Sciatic nerve (tissue), 2 donors: ENCODE results near the gene GCLC. TPM values are rescaled to one million over a fixed set of nuclear protein-coding genes. Genes with fewer than 3 reads are reported as not detected.

Source experiments
- ATAC-seq: fragments of 200-7000 bp; cut with Tn5 transposase; one replicate; pipeline ENCODE4 v1.9.1; 2020; ENCODE audit warnings: mild to moderate bottlenecking, moderate library complexity
- DNase-seq: peaks from one replicate; pipeline ENCODE4 v3.0.0-alpha.2; 2020; ENCODE audit warnings: low spot score
- intact Hi-C: fragments of 100-400 bp; cut with DNase I; formaldehyde crosslinking; loops from one replicate; pipeline ENCODE4 v1.14.2; 2022
- total RNA-seq: library from RNA; stranded (reverse); fragmentation: NEBNext Ultra II Directional; extraction: Animal tissue kit (Norgen Biotek cat#: 25700); gene quantifications from one replicate; pipeline ENCODE4 v1.2.1, GENCODE V29; 2021
- donor health status: DM: no; HTN: no; CAD: no.
- donor health status: DM: no; HTN: no; CAD: no.

The GCLC gene
- total RNA-seq, 1 donor from 2014 or later: 34.9 TPM

- intact Hi-C loops: no loop called here
- no peak for ATAC-seq
Observed at GRCh38 chr6:53469163-53469562, 75.7 kb downstream of the GCLC start.

GRCh38 chr6:53466257-53466656 is 78.6 kb downstream of the GCLC start:
- no peak for DNase-seq
- intact Hi-C loops: no loop called here
- ATAC-seq: no peak

More at GRCh38 chr6:53469163-53469562, 75.7 kb downstream of the GCLC start:
- no peak for DNase-seq

- ATAC-seq: peak; percentile 49
- intact Hi-C loops: no loop called here
- DNase-seq: no peak
Observed at GRCh38 chr6:53465732-53466131, 79.2 kb downstream of the GCLC start.

- ATAC-seq: peak; percentile 93
- intact Hi-C loops: no loop called here
- no peak for DNase-seq
Observed at GRCh38 chr6:53464927-53465460, 79.9 kb downstream of the GCLC start.

- DNase-seq: no peak
- intact Hi-C loops: no loop called here
- ATAC-seq: no peak
Observed at GRCh38 chr6:53464483-53464882, 80.4 kb downstream of the GCLC start.

GRCh38 chr6:53461696-53462095 is 83.2 kb downstream of the GCLC start:
- ATAC-seq: no peak
- no peak for DNase-seq
- intact Hi-C loops: no loop called here

- no peak for DNase-seq
- ATAC-seq: peak; percentile 18
- intact Hi-C loops: no loop called here
Observed at GRCh38 chr6:53461041-53461656, 83.8 kb downstream of the GCLC start.

- intact Hi-C loops: no loop called here
- no peak for ATAC-seq
- no peak for DNase-seq
Observed at GRCh38 chr6:53458105-53458866, 86.6 kb downstream of the GCLC start.

- intact Hi-C loops: no loop called here
- DNase-seq (no peak), ATAC-seq (no peak)
Observed at GRCh38 chr6:53456809-53457208, 88.1 kb downstream of the GCLC start.

GRCh38 chr6:53455678-53456077 is 89.2 kb downstream of the GCLC start:
- ATAC-seq (no peak), DNase-seq (no peak)
- intact Hi-C loops: no loop called here

GRCh38 chr6:53451165-53451564 is 93.7 kb downstream of the GCLC start:
- intact Hi-C loops: no loop called here
- ATAC-seq (no peak), DNase-seq (no peak)

- DNase-seq: no peak
- intact Hi-C loops: no loop called here
- no peak for ATAC-seq
Observed at GRCh38 chr6:53447865-53448264, 97.0 kb downstream of the GCLC start.

Other genes with a start within 250 kb of the GCLC start
- 115 TPM for gene ELOVL5, start 196.2 kb downstream of the GCLC start, total RNA-seq
- 1.2 TPM for gene KLHL31, start 120.7 kb upstream of the GCLC start, total RNA-seq
- 19.5 TPM for gene LRRC1, start 249.9 kb upstream of the GCLC start, total RNA-seq